Activated naive CD4-positive, alpha-beta T cell (primary cell): ENCODE measurements around the gene ACBD6.
"Not testable (repeated sequence)": the region's sequence is repeated elsewhere in the genome, so short reads cannot be mapped to it uniquely, and the experiment has no call there.

Source experiments
- DNase-seq, 4 experiments: peaks; one replicate each; lab custom pipeline; 2025; lab: John Stamatoyannopoulos, UW

Gene ACBD6

GRCh38 chr1:180489313-180489712, 13.1 kb downstream of the ACBD6 start:
- DNase-seq, result no peak

GRCh38 chr1:180488661-180489060, 13.7 kb downstream of the ACBD6 start:
- DNase-seq, result no peak

GRCh38 chr1:180486092-180486491, 16.3 kb downstream of the ACBD6 start:
- DNase-seq, result no peak

- DNase-seq, result no peak
Measured at GRCh38 chr1:180484490-180484889, 17.9 kb downstream of the ACBD6 start.

- DNase-seq, result no peak
Measured at GRCh38 chr1:180482425-180483275, 19.7 kb downstream of the ACBD6 start.

GRCh38 chr1:180470031-180470430, 32.3 kb downstream of the ACBD6 start:
- DNase-seq, result no peak

GRCh38 chr1:180468311-180468710, 34.1 kb downstream of the ACBD6 start:
- DNase-seq, result no peak

GRCh38 chr1:180462102-180462501, 40.3 kb downstream of the ACBD6 start:
- no peak for DNase-seq

GRCh38 chr1:180461682-180462081, 40.7 kb downstream of the ACBD6 start:
- not testable (repeated sequence) for DNase-seq

GRCh38 chr1:180458807-180459206, 43.6 kb downstream of the ACBD6 start:
- no peak for DNase-seq

- no peak for DNase-seq
Measured at GRCh38 chr1:180456191-180456590, 46.2 kb downstream of the ACBD6 start.

- no peak for DNase-seq
Measured at GRCh38 chr1:180451504-180451903, 50.9 kb downstream of the ACBD6 start.

GRCh38 chr1:180444522-180444921, 57.9 kb downstream of the ACBD6 start:
- DNase-seq, result no peak

- DNase-seq, result no peak
Measured at GRCh38 chr1:180440335-180440734, 62.0 kb downstream of the ACBD6 start.

GRCh38 chr1:180435566-180435965, 66.8 kb downstream of the ACBD6 start:
- no peak for DNase-seq

- DNase-seq, result no peak
Measured at GRCh38 chr1:180433873-180434272, 68.5 kb downstream of the ACBD6 start.

GRCh38 chr1:180431683-180432082, 70.7 kb downstream of the ACBD6 start:
- no peak for DNase-seq

GRCh38 chr1:180428782-180429695, 73.3 kb downstream of the ACBD6 start:
- DNase-seq, result no peak

GRCh38 chr1:180425952-180426351, 76.4 kb downstream of the ACBD6 start:
- no peak for DNase-seq

- no peak for DNase-seq
Measured at GRCh38 chr1:180424848-180425457, 77.4 kb downstream of the ACBD6 start.

GRCh38 chr1:180421614-180422013, 80.8 kb downstream of the ACBD6 start:
- DNase-seq, result no peak

- DNase-seq, result not testable (repeated sequence)
Measured at GRCh38 chr1:180421145-180421544, 81.2 kb downstream of the ACBD6 start.
